HEK293 (cell line): ENCODE measurements around the gene LRP3.
A peak's percentile ranks its signal among the peaks of the same experiment; 100 is the strongest.

Source experiments
- CTCF ChIA-PET: fragments of 350-600 bp; formaldehyde crosslinking; extraction: SDS; loops from one replicate; lab custom pipeline; 2021; ENCODE audit warnings: antibody characterized with exemption; lab: Yijun Ruan, JAX
- POLR2A ChIA-PET: fragments of 300-600 bp; formaldehyde crosslinking; extraction: SDS; loops from one replicate; lab custom pipeline; 2020; ENCODE audit warnings: antibody characterized with exemption, inconsistent platforms; lab: Yijun Ruan, JAX
- H3K27ac ChIP-seq: fragments of 200-500 bp; sonication (Bioruptor generic); 2 replicates; pipeline ENCODE4 v1.5.1; 2014; ENCODE audit warnings: low read depth, low read length, control low read depth, inconsistent platforms; ENCODE audit errors: extremely low read depth
- H3K36me3 ChIP-seq, 2 experiments: fragments of 200-500 bp in 1 of 2; sonication (Bioruptor generic) in 1 of 2; 1 replicate in 1 of 2; 2 replicates in 1 of 2; pipeline ENCODE4 v1.5.1; 2014 to 2017; ENCODE audit warnings: inconsistent platforms in 2 of 2, low read length in 2 of 2; ENCODE audit not compliant: control insufficient read depth in 2 of 2, insufficient read depth in 1 of 2
- H3K4me1 ChIP-seq: fragments of 200-500 bp; sonication (Bioruptor generic); 2 replicates; pipeline ENCODE4 v1.5.1; 2014; ENCODE audit warnings: mild to moderate bottlenecking, low read length, inconsistent platforms; ENCODE audit not compliant: control insufficient read depth, insufficient read depth
- H3K4me3 ChIP-seq: 2 replicates; pipeline ENCODE4 v1.5.1; 2011; ENCODE audit warnings: low read depth, mild to moderate bottlenecking, control low read depth, low read length, moderate library complexity
- H3K9me3 ChIP-seq: fragments of 200-500 bp; sonication (Bioruptor generic); 2 replicates; pipeline ENCODE4 v1.5.1; 2014; ENCODE audit warnings: low read depth, low read length, inconsistent platforms; ENCODE audit not compliant: control insufficient read depth, insufficient read depth
- BCL11A ChIP-seq: fragments of 450-650 bp; formaldehyde crosslinking; IDR thresholded peaks from 2 replicates; pipeline ENCODE4 v1.5.1; 2016; ENCODE audit warnings: low read depth, missing biosample characterization, missing genetic modification characterization
- GFI1B ChIP-seq: fragments of 450-650 bp; formaldehyde crosslinking; IDR thresholded peaks from 2 replicates; pipeline ENCODE4 v1.5.1; 2016; ENCODE audit warnings: missing biosample characterization, missing genetic modification characterization
- GLI2 ChIP-seq: fragments of 450-650 bp; formaldehyde crosslinking; IDR thresholded peaks from 2 replicates; pipeline ENCODE4; 2017; ENCODE audit warnings: missing biosample characterization, missing genetic modification characterization, low read depth, borderline replicate concordance
- HOXA7 ChIP-seq: sonication (generic); formaldehyde crosslinking; IDR thresholded peaks from 2 replicates; pipeline ENCODE4 v1.8.1; 2022; ENCODE audit warnings: missing genetic modification reagents, borderline replicate concordance
- KLF10 ChIP-seq: fragments of 450-650 bp; IDR thresholded peaks from 2 replicates; pipeline ENCODE4 v1.5.1; 2018; ENCODE audit warnings: missing biosample characterization, mild to moderate bottlenecking, missing genetic modification characterization
- RBAK ChIP-seq: fragments of 450-650 bp; formaldehyde crosslinking; IDR thresholded peaks from 2 replicates; pipeline ENCODE4 v1.5.1; 2016; ENCODE audit warnings: missing biosample characterization, missing genetic modification characterization
- REPIN1 ChIP-seq: fragments of 450-650 bp; formaldehyde crosslinking; IDR thresholded peaks from 2 replicates; pipeline ENCODE4 v1.5.1; 2017; ENCODE audit warnings: missing biosample characterization, missing genetic modification characterization, low read depth
- SALL2 ChIP-seq: fragments of 450-650 bp; formaldehyde crosslinking; IDR thresholded peaks from 2 replicates; pipeline ENCODE4 v1.5.0; 2017; ENCODE audit warnings: missing biosample characterization, mild to moderate bottlenecking, missing genetic modification characterization, borderline replicate concordance
- SETDB1 ChIP-seq: IDR thresholded peaks from one replicate; pipeline ENCODE4 v1.6.1; 2017; ENCODE audit warnings: mild to moderate bottlenecking, low read length, moderate library complexity, mixed read lengths; ENCODE audit not compliant: insufficient read length
- SP3 ChIP-seq: fragments of 450-650 bp; formaldehyde crosslinking; IDR thresholded peaks from 2 replicates; pipeline ENCODE4 v1.5.1; 2016; ENCODE audit warnings: missing biosample characterization, missing genetic modification characterization
- YY2 ChIP-seq: fragments of 450-650 bp; formaldehyde crosslinking; IDR thresholded peaks from 2 replicates; pipeline ENCODE4 v1.5.1; 2016; ENCODE audit warnings: missing biosample characterization, missing genetic modification characterization
- ZBTB21 ChIP-seq: fragments of 450-650 bp; formaldehyde crosslinking; IDR thresholded peaks from 2 replicates; pipeline ENCODE4 v1.5.1; 2017; ENCODE audit warnings: missing biosample characterization, missing genetic modification characterization
- ZNF2 ChIP-seq: fragments of 450-650 bp; formaldehyde crosslinking; IDR thresholded peaks from 2 replicates; pipeline ENCODE4 v1.5.1; 2016; ENCODE audit warnings: missing biosample characterization, missing genetic modification characterization
- ZNF221 ChIP-seq: fragments of 450-650 bp; formaldehyde crosslinking; IDR thresholded peaks from 2 replicates; pipeline ENCODE4 v1.5.1; 2017; ENCODE audit warnings: missing biosample characterization, missing genetic modification characterization, borderline replicate concordance
- ZNF248 ChIP-seq: fragments of 450-650 bp; formaldehyde crosslinking; IDR thresholded peaks from 2 replicates; pipeline ENCODE4 v1.5.1; 2017; ENCODE audit warnings: missing biosample characterization, missing genetic modification characterization
- ZNF274 ChIP-seq, 2 experiments: fragments of 200-500 bp in 1 of 2; fragments of 450-650 bp in 1 of 2; sonication (Bioruptor generic) in 1 of 2; formaldehyde crosslinking in 1 of 2; IDR thresholded peaks; 2 replicates each; pipeline versions ENCODE4 v1.5.1 to v1.6.1; 2014 to 2016; ENCODE audit warnings: borderline replicate concordance in 1 of 2, inconsistent platforms in 1 of 2, low read length in 1 of 2, missing biosample characterization in 1 of 2, missing genetic modification characterization in 1 of 2
- ZNF391 ChIP-seq: fragments of 450-650 bp; formaldehyde crosslinking; IDR thresholded peaks from 2 replicates; pipeline ENCODE4 v1.5.1; 2016; ENCODE audit warnings: low read depth, missing biosample characterization, missing genetic modification characterization, borderline replicate concordance
- ZNF449 ChIP-seq: fragments of 450-650 bp; formaldehyde crosslinking; IDR thresholded peaks from 2 replicates; pipeline ENCODE4 v1.5.1; 2017; ENCODE audit warnings: missing biosample characterization, mild to moderate bottlenecking, missing genetic modification characterization, moderate library complexity
- ZNF510 ChIP-seq: fragments of 450-650 bp; formaldehyde crosslinking; IDR thresholded peaks from 2 replicates; pipeline ENCODE4 v1.5.1; 2018; ENCODE audit warnings: mild to moderate bottlenecking, missing genetic modification characterization, missing biosample characterization; ENCODE audit not compliant: insufficient replicate concordance
- ZNF585B ChIP-seq: fragments of 450-650 bp; formaldehyde crosslinking; IDR thresholded peaks from 2 replicates; pipeline ENCODE4 v1.5.1; 2016; ENCODE audit warnings: missing biosample characterization, missing genetic modification characterization
- ZNF621 ChIP-seq: fragments of 450-650 bp; formaldehyde crosslinking; IDR thresholded peaks from 2 replicates; pipeline ENCODE4 v1.5.1; 2017; ENCODE audit warnings: missing biosample characterization, missing genetic modification characterization
- ZNF629 ChIP-seq: fragments of 450-650 bp; formaldehyde crosslinking; IDR thresholded peaks from 2 replicates; pipeline ENCODE4 v1.5.1; 2017; ENCODE audit warnings: missing biosample characterization, missing genetic modification characterization
- ZNF785 ChIP-seq: fragments of 450-650 bp; formaldehyde crosslinking; IDR thresholded peaks from 2 replicates; pipeline ENCODE4 v1.5.1; 2016; ENCODE audit warnings: missing biosample characterization, missing genetic modification characterization
- ZNF837 ChIP-seq: fragments of 450-650 bp; formaldehyde crosslinking; IDR thresholded peaks from 2 replicates; pipeline ENCODE4 v1.5.1; 2016; ENCODE audit warnings: missing biosample characterization, missing genetic modification characterization
- ZSCAN16 ChIP-seq: fragments of 450-650 bp; formaldehyde crosslinking; IDR thresholded peaks from 2 replicates; pipeline ENCODE4 v1.5.1; 2016; ENCODE audit warnings: missing biosample characterization, missing genetic modification characterization

The LRP3 gene

GRCh38 chr19:33171916-33172359, 22.2 kb upstream of the LRP3 start (continued):
- 0 out of 2 replicates have a peak, but pooled peaks have one; percentile 50 for TF ChIP-seq RBAK (tag by site-specific recombination)
- TF ChIP-seq HOXA7 (CRISPR knock-in tag), result no peak
- TF ChIP-seq GFI1B, result no peak
- peak; percentile 48; the same call in 1 of the 2 replicates for TF ChIP-seq YY2
- 0 out of 2 replicates have a peak, but pooled peaks have one; percentile 10 for TF ChIP-seq ZNF629 (tag by site-specific recombination)
- TF ChIP-seq ZNF621, result no peak
- peak; percentile 84 for TF ChIP-seq BCL11A (tag by site-specific recombination)

GRCh38 chr19:33174186-33174585, 19.9 kb upstream of the LRP3 start:
- CTCF ChIA-PET, result interaction anchor here (0.7 to 13.1 kb wide), 6 partner anchors 14 to 199 kb away, joined by 3 to 154 read pairs (median 4); partner anchors contain the start of gene LRP3
- Histone ChIP-seq H3K4me3 (no peak overlapping the region), H3K27ac (no peak overlapping the region), H3K36me3 (peaks cover 0 to 12% of the 10 kb centered on the region in 2 experiments; a peak in 1 of 3 replicates), H3K4me1 (peaks cover 20% of the 10 kb centered on the region), H3K9me3 (peaks cover 3% of the 10 kb centered on the region)
- TF ChIP-seq ZNF391 (no peak), SETDB1 (no peak), GLI2 (tag by site-specific recombination) (no peak), ZSCAN16 (tag by site-specific recombination) (no peak), SALL2 (no peak), ZNF585B (tag by site-specific recombination) (no peak), ZNF274 (IDR thresholded peaks at IDR 0.05; ENCODE audit: low read length) (no peak), ZNF274 (tag by site-specific recombination; IDR thresholded peaks at IDR 0.05; ENCODE audit: borderline replicate concordance) (no peak), ZNF221 (tag by site-specific recombination) (no peak), HOXA7 (CRISPR knock-in tag) (no peak), ZBTB21 (tag by site-specific recombination) (no peak), REPIN1 (tag by site-specific recombination) (no peak), ZNF449 (tag by site-specific recombination) (no peak), ZNF785 (tag by site-specific recombination) (no peak), KLF10 (tag by site-specific recombination) (no peak), ZNF2 (tag by site-specific recombination) (no peak), ZNF510 (no peak), ZNF837 (tag by site-specific recombination) (no peak), ZNF629 (tag by site-specific recombination) (no peak), ZNF248 (tag by site-specific recombination) (no peak), SP3 (tag by site-specific recombination) (no peak)
- POLR2A ChIA-PET, result interaction anchor here (0.8 kb wide), 1 partner anchor 10 kb away, joined by 3 read pairs; no protein-coding TSS in a partner anchor
